Measurements from ENCODE around the gene CD8B2. TPM values are rescaled to one million over a fixed set of nuclear protein-coding genes. Genes with fewer than 3 reads are reported as not detected.

The CD8B2 gene
- polyA plus RNA-seq, 1 of the 3 experiments (the other 2 are of a cell fraction) = not detected

DNA sequence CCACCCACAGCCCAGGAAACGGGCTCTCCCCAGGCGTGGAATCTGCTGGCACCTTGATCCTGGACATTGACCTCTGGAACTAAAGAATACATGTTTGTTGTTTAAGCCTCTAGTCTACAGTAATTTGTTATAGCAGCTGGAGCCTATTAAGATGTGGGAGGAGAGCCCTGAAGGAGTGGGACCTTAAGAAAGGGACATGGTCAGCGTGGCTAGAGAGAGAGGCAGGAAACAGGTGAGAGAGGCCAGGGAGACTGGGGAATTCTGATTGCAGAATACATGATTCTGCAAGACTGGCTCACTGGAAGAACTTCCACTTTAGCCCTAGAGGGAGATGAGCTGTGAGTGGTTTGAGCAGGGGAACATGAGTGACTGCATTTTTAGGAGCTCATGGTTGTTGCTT lies 83.2 kb downstream of the CD8B2 start:
- Histone ChIP-seq H3K79me2 (ENCODE audit: insufficient read depth) (no peaks in the 10 kb centered on the region), H3K9ac (no peak overlapping the region), H3K4me2 (no peak overlapping the region), H2AFZ (ENCODE audit: low read depth) (no peak overlapping the region), H3K27ac (ENCODE audit: low read depth in 2 of 2, low read length in 1 of 2) (no peak overlapping the region), H3K4me1 (ENCODE audit: control insufficient read depth in 1 of 2, insufficient read depth in 2 of 2, low read depth in 1 of 2, low read length in 1 of 2) (peaks cover 0 to 6% of the 10 kb centered on the region in 2 experiments; a peak in 1 of 4 replicates), H3K9me2 (no peaks in the 10 kb centered on the region), H3F3A (replicated peaks; ENCODE audit: insufficient read depth) (no peaks in the 10 kb centered on the region), H3K4me3 (ENCODE audit: low read depth in 2 of 2, low read length in 1 of 2) (no peak overlapping the region), H4K20me1 (ENCODE audit: insufficient read depth) (no peaks in the 10 kb centered on the region), H3K27me3 (ENCODE audit: insufficient read depth) (no peaks in the 10 kb centered on the region), H3K36me3 (replicated peaks in 1 of 2; ENCODE audit: control insufficient read depth in 1 of 2, insufficient read depth in 2 of 2, low read length in 1 of 2) (no peaks in the 10 kb centered on the region), H3K9me3 (no peaks in the 10 kb centered on the region)
- WGBS (ENCODE audit: low lambda C conversion rate) = 37% methylated on average over 2 of the region's 3 CpGs
- no peak for DNase-seq
- ChIA-PET POLR2A (interaction anchor here (1.2 kb wide), 1 partner anchor 829 kb away, joined by 3 read pairs; no protein-coding TSS in a partner anchor), CTCF (interaction anchor here (1.8 to 10.7 kb wide), 2 partner anchors 11 to 17 kb away, joined by 8 to 294 read pairs; no protein-coding TSS in a partner anchor)
- TF ChIP-seq FOSL2 (IDR thresholded peaks at IDR 0.05; ENCODE audit: borderline replicate concordance, low read depth) = no peak
- TF ChIP-seq GATA2 (CRISPR knock-in tag; IDR thresholded peaks at IDR 0.05) = no peak
- no peak for TF ChIP-seq NRF1 (IDR thresholded peaks at IDR 0.05; ENCODE audit: low read depth, low read length)
- TF ChIP-seq, protein P1, sequence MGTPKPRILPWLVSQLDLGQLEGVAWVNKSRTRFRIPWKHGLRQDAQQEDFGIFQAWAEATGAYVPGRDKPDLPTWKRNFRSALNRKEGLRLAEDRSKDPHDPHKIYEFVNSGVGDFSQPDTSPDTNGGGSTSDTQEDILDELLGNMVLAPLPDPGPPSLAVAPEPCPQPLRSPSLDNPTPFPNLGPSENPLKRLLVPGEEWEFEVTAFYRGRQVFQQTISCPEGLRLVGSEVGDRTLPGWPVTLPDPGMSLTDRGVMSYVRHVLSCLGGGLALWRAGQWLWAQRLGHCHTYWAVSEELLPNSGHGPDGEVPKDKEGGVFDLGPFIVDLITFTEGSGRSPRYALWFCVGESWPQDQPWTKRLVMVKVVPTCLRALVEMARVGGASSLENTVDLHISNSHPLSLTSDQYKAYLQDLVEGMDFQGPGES (IDR thresholded peaks at IDR 0.05; ENCODE audit: low read depth, low read length) = no peak
- TF ChIP-seq EP300 (IDR thresholded peaks at IDR 0.05; ENCODE audit: borderline replicate concordance in 1 of 2, low read depth in 1 of 2, low read length in 1 of 2) = no peak
- TF ChIP-seq, protein P2, sequence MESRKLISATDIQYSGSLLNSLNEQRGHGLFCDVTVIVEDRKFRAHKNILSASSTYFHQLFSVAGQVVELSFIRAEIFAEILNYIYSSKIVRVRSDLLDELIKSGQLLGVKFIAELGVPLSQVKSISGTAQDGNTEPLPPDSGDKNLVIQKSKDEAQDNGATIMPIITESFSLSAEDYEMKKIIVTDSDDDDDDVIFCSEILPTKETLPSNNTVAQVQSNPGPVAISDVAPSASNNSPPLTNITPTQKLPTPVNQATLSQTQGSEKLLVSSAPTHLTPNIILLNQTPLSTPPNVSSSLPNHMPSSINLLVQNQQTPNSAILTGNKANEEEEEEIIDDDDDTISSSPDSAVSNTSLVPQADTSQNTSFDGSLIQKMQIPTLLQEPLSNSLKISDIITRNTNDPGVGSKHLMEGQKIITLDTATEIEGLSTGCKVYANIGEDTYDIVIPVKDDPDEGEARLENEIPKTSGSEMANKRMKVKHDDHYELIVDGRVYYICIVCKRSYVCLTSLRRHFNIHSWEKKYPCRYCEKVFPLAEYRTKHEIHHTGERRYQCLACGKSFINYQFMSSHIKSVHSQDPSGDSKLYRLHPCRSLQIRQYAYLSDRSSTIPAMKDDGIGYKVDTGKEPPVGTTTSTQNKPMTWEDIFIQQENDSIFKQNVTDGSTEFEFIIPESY (IDR thresholded peaks at IDR 0.05; ENCODE audit: borderline replicate concordance, low read depth) = no peak
- TF ChIP-seq RXRA (IDR thresholded peaks at IDR 0.05; ENCODE audit: borderline replicate concordance, low read depth) = no peak
- TF ChIP-seq, protein P3, sequence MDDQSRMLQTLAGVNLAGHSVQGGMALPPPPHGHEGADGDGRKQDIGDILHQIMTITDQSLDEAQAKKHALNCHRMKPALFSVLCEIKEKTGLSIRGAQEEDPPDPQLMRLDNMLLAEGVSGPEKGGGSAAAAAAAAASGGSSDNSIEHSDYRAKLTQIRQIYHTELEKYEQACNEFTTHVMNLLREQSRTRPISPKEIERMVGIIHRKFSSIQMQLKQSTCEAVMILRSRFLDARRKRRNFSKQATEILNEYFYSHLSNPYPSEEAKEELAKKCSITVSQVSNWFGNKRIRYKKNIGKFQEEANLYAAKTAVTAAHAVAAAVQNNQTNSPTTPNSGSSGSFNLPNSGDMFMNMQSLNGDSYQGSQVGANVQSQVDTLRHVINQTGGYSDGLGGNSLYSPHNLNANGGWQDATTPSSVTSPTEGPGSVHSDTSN (IDR thresholded peaks at IDR 0.05) = no peak
- no peak for TF ChIP-seq JUND (IDR thresholded peaks at IDR 0.05)
- TF ChIP-seq, protein P4, sequence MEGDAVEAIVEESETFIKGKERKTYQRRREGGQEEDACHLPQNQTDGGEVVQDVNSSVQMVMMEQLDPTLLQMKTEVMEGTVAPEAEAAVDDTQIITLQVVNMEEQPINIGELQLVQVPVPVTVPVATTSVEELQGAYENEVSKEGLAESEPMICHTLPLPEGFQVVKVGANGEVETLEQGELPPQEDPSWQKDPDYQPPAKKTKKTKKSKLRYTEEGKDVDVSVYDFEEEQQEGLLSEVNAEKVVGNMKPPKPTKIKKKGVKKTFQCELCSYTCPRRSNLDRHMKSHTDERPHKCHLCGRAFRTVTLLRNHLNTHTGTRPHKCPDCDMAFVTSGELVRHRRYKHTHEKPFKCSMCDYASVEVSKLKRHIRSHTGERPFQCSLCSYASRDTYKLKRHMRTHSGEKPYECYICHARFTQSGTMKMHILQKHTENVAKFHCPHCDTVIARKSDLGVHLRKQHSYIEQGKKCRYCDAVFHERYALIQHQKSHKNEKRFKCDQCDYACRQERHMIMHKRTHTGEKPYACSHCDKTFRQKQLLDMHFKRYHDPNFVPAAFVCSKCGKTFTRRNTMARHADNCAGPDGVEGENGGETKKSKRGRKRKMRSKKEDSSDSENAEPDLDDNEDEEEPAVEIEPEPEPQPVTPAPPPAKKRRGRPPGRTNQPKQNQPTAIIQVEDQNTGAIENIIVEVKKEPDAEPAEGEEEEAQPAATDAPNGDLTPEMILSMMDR (IDR thresholded peaks at IDR 0.05) = no peak
- no peak for TF ChIP-seq USF2 (IDR thresholded peaks at IDR 0.05; ENCODE audit: borderline replicate concordance, low read depth, low read length)
- TF ChIP-seq, protein P5, sequence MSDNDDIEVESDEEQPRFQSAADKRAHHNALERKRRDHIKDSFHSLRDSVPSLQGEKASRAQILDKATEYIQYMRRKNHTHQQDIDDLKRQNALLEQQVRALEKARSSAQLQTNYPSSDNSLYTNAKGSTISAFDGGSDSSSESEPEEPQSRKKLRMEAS (IDR thresholded peaks at IDR 0.05; ENCODE audit: low read depth) = no peak
- TF ChIP-seq TEAD4 (IDR thresholded peaks at IDR 0.05; ENCODE audit: borderline replicate concordance, insufficient read depth) = no peak
- TF ChIP-seq POLR2AphosphoS5 (IDR thresholded peaks at IDR 0.05; ENCODE audit: low read depth, low read length) = no peak
- TF ChIP-seq EZH2phosphoT487 (IDR thresholded peaks at IDR 0.05; ENCODE audit: borderline replicate concordance, low read depth) = no peak

Other genes with a start within 250 kb of the CD8B2 start
- 0.05 and 0.06 TPM in 2 replicates for gene RGPD3, start 19.0 kb upstream of the CD8B2 start, polyA plus RNA-seq (2012; rRNA removed)

All from SK-N-SH (cell line).